ENCODE data around the gene FOXO3. TPM values are rescaled to one million over a fixed set of nuclear protein-coding genes. Genes with fewer than 3 reads are reported as not detected.

The FOXO3 gene
- total and polyA plus RNA-seq, 9 donors: 33.4 to 94.8 (median 70.0) TPM

- Histone ChIP-seq H3K4me1 (ENCODE audit: insufficient read depth) (peaks cover 22% of the 10 kb centered on the region), H3K4me3 (no peak overlapping the region), H3K9me3 (no peaks in the 10 kb centered on the region), H3K27ac (no peak overlapping the region), H3K36me3 (no peaks in the 10 kb centered on the region), H3K27me3 (no peaks in the 10 kb centered on the region)
- intact Hi-C loops (cut with DNase I): no loop called here
- 89 to 93% (median 91%) methylated on average over 1 of the region's 1 CpG for WGBS, 3 donors
- DNase-seq: no peak
- TF ChIP-seq CTCF (IDR thresholded peaks at IDR 0.05) (no peak), EP300 (IDR thresholded peaks at IDR 0.05) (no peak), POLR2A (IDR thresholded peaks at IDR 0.05) (no peak)
These were observed 82.5 kb downstream of the FOXO3 start for GRCh38 chr6:108643184-108643583.

GRCh38 chr6:108644252-108644651 lies 83.5 kb downstream of the FOXO3 start:
- H3K4me1 ChIP-seq (ENCODE audit: insufficient read depth): peaks cover 22% of the 10 kb centered on the region
- H3K36me3 ChIP-seq: no peaks in the 10 kb centered on the region
- H3K9me3 ChIP-seq: no peaks in the 10 kb centered on the region
- no peak overlapping the region for H3K27ac ChIP-seq
- intact Hi-C loops (cut with DNase I): no loop called here
- TF ChIP-seq POLR2A (IDR thresholded peaks at IDR 0.05): no peak
- TF ChIP-seq EP300 (IDR thresholded peaks at IDR 0.05): no peak
- TF ChIP-seq CTCF (IDR thresholded peaks at IDR 0.05): no peak
- H3K27me3 ChIP-seq: no peaks in the 10 kb centered on the region
- no peak for DNase-seq
- 67 to 75% (median 69%) methylated on average over 4 of the region's 4 CpGs for WGBS, 3 donors
- no peak overlapping the region for H3K4me3 ChIP-seq

- no peak for DNase-seq
- TF ChIP-seq CTCF (IDR thresholded peaks at IDR 0.05): no peak
- no peak for TF ChIP-seq EP300 (IDR thresholded peaks at IDR 0.05)
- no peak for TF ChIP-seq POLR2A (IDR thresholded peaks at IDR 0.05)
- Histone ChIP-seq H3K9me3 (no peaks in the 10 kb centered on the region), H3K4me3 (no peak overlapping the region), H3K4me1 (ENCODE audit: insufficient read depth) (peaks cover 39% of the 10 kb centered on the region), H3K27ac (no peak overlapping the region), H3K36me3 (no peaks in the 10 kb centered on the region), H3K27me3 (no peaks in the 10 kb centered on the region)
- intact Hi-C loops (cut with DNase I): no loop called here
- 85 to 87% (median 87%) methylated on average over 3 of the region's 3 CpGs for WGBS, 3 donors
These were observed 87.5 kb downstream of the FOXO3 start for GRCh38 chr6:108648191-108648590.

GRCh38 chr6:108650325-108650724 lies 89.6 kb downstream of the FOXO3 start:
- Histone ChIP-seq H3K27me3 (no peaks in the 10 kb centered on the region), H3K4me3 (no peak overlapping the region), H3K27ac (no peak overlapping the region), H3K9me3 (no peaks in the 10 kb centered on the region), H3K36me3 (no peaks in the 10 kb centered on the region), H3K4me1 (ENCODE audit: insufficient read depth) (peaks cover 38% of the 10 kb centered on the region)
- intact Hi-C loops (cut with DNase I): loop anchor here in 2 of 4 donors (5.0 to 10.0 kb wide), 2 partner anchors 66 to 88 kb away; partner anchors contain the start of gene FOXO3 (in 1 of the 2)
- TF ChIP-seq EP300 (IDR thresholded peaks at IDR 0.05): no peak
- TF ChIP-seq POLR2A (IDR thresholded peaks at IDR 0.05): no peak
- no peak for TF ChIP-seq CTCF (IDR thresholded peaks at IDR 0.05)
- no peak for DNase-seq
- 81 to 88% (median 87%) methylated on average over 1 of the region's 1 CpG for WGBS, 3 donors
